ENCODE data around the gene SCD5.

Gene SCD5

GRCh38 chr4:82594456-82594855 is 204.1 kb downstream of the SCD5 start:
- H3K4me3 ChIP-seq (ENCODE audit: low read depth, low read length) = no peak overlapping the region
- TF ChIP-seq CTCF (IDR thresholded peaks at IDR 0.05; ENCODE audit: low read depth, low read length) = no peak

GRCh38 chr4:82593411-82593810 is 205.2 kb downstream of the SCD5 start:
- TF ChIP-seq CTCF (IDR thresholded peaks at IDR 0.05; ENCODE audit: low read depth, low read length) = no peak

GRCh38 chr4:82592639-82593038 is 206.0 kb downstream of the SCD5 start:
- no peak overlapping the region for H3K4me3 ChIP-seq (ENCODE audit: low read depth, low read length)
- TF ChIP-seq CTCF (IDR thresholded peaks at IDR 0.05; ENCODE audit: low read depth, low read length) = no peak

More at GRCh38 chr4:82593411-82593810, 205.2 kb downstream of the SCD5 start:
- no peak overlapping the region for H3K4me3 ChIP-seq (ENCODE audit: low read depth, low read length)

GRCh38 chr4:82591592-82591991 is 207.0 kb downstream of the SCD5 start:
- no peak overlapping the region for H3K4me3 ChIP-seq (ENCODE audit: low read depth, low read length)
- TF ChIP-seq CTCF (IDR thresholded peaks at IDR 0.05; ENCODE audit: low read depth, low read length) = no peak

GRCh38 chr4:82589756-82590155 is 208.8 kb downstream of the SCD5 start:
- no peak for TF ChIP-seq CTCF (IDR thresholded peaks at IDR 0.05; ENCODE audit: low read depth, low read length)
- no peak overlapping the region for H3K4me3 ChIP-seq (ENCODE audit: low read depth, low read length)

GRCh38 chr4:82588771-82589270 is 209.8 kb downstream of the SCD5 start:
- H3K4me3 ChIP-seq (ENCODE audit: low read depth, low read length) = no peak overlapping the region
- TF ChIP-seq CTCF (IDR thresholded peaks at IDR 0.05; ENCODE audit: low read depth, low read length) = no peak

- H3K4me3 ChIP-seq (ENCODE audit: low read depth, low read length) = no peak overlapping the region
- no peak for TF ChIP-seq CTCF (IDR thresholded peaks at IDR 0.05; ENCODE audit: low read depth, low read length)
Measured at GRCh38 chr4:82587826-82588540, 210.6 kb downstream of the SCD5 start.

Measured in WI38 (cell line).